NCI-H2227 treated with DMSO at 0.1 percent for 48 hours (cell line): Measurements from ENCODE around the gene DNLZ.
"Not testable (repeated sequence)": the region's sequence is repeated elsewhere in the genome, so short reads cannot be mapped to it uniquely, and the experiment has no call there.

Experiments used
- DNase-seq: peaks from one replicate; lab custom pipeline; 2025; lab: John Stamatoyannopoulos, UW

The DNLZ gene

DNA sequence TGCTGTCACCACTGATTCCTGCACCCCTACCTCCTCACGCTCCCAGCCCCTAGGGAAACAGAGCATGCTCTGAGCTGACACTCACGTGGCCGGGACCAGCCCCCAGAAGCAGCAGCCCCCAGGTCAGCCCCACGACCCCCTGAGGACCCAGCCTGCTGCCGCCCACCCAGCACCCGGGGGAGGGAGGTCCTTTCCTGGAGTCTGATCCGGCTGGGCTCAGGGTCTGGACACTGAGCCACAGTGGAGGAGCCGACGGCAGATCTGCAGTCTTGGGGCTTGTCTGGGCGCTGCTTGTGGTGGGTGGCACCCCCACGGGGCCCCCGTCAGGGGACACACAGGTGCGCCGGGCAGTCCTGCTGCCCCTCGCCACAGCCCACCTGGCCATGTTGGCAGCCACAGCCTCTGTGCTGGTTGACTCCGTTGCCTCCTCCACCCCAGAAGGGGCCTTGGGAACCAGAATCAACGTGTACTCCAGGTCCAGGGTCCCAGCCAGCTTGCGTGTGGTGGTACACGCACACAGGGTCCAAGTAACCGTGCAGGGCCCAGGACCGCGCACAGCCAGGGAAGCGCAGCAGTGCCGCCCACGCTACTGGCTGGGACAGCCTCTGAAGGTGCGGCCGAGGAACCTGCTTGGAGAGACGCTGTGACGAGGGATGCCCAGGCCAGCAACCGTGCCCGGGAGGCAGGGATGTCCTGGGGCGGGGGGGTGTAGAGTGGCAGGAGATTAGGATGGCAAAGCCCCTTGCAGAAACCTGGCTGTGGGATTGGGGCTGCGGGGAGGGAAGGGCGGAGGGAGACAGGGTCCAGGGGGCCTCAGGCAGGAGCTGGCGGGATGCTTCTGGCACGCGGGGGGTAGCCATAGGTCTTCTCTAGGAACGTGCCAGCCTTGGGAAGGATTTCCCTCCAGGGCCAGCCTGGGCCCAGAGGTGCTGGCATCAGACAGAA lies 3.5 kb downstream of the DNLZ start:
- no peak for DNase-seq

DNA sequence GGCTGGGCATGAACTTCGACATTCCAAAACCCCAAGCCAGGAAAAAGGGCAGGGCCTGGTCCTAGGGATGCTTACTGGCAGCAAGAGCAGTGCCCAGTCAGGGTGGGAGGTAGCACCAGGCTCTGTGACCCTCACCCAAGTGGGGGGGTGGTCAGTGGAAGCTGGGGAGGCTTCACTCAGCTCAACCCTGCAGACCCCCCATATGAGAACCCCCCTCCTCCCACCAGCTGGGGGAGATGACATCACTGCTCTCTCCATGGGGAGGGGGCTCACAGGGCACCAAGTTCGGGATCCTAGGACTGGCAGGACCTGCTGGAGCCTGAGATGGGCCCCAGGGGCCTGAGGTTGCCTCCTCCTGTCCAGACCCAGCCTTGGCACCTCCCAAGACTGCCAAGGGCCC lies 4.7 kb downstream of the DNLZ start:
- DNase-seq: no peak

DNA sequence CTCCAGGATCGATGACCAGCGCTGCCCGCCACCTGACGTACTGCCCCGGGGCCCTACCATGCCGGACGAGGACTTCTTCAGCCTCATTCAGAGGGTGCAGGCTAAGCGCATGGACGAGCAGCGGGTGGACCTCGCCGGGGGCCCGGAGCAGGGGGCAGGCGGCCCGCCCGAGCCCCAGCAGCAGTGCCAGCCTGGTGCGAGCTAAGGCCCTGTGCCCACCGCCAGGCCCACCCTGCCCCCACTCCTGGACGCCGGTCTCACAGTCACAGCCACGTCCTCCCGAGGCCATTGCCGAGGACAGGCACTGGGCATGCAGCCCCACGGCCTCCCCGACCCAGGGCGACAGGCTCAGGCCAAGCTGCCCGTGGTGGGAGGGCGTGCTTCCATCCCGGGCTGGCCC lies 5.5 kb downstream of the DNLZ start:
- DNase-seq: no peak

DNA sequence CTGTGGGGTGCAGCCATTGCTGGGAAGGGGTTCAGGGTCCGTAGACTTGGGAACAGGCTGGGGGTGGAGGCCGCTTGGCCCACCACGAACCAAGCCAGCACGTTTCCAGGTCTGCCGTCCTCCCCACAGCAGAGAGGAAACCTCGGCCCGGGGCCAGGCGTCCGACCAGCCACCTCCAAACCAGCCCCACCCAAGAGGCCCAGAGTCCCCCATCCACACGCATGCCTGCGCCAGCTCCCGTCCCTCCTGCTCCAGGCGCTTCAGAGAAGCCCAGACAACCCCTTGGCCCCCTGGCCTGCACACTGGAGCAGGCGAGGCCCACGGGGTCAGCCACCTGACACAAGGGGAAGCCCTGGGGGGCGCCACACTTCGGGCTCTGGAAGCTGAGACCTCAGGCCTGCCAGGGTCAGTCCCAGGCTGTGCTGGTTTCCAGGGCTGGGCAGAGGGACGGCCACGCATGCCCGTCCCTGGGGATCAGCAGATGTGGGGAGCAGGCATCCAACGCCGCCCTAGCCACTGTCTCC lies 6.3 kb downstream of the DNLZ start:
- no peak for DNase-seq

DNA sequence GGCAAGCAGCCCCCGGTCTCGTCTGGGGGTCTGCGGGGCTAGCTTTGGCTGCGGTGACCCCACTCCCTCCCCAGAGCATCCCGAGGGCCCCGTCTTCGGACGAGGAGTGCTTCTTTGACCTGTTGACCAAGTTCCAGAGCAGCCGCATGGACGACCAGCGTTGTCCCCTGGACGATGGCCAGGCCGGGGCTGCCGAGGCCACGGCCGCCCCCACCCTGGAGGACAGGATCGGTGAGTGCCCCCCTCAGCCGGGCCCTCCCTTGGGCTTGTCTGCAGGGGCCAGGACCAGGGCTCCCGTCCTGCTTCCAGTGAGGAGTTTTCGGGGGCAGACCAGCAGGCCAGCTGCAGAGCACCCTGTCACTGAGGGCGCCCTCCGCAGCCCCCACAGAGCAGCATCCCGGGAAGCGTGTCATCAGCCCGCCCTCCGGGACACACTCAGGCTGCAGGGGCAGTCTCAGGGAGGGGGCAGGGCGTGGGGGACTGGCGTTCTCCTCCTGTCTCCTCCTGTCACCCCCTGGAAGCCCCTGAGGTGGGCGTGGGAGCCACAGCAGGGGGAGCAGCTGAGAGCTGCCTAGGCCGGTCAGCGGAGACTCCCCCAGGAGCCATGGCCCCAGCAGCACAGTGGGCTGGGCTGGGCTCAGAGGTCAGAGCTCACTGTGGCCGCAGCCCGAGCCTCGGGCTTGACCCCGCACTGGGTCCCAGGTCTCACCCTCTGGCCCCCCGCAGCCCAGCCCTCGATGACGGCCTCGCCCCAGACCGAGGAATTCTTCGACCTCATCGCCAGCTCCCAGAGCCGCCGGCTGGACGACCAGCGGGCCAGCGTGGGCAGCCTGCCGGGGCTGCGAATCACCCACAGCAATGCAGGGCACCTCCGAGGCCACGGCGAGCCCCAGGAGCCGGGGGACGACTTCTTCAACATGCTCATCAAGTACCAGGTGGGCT lies 7.7 kb downstream of the DNLZ start:
- no peak for DNase-seq

- DNase-seq: no peak
Measured at GRCh38 chr9:136354592-136355085, 8.9 kb downstream of the DNLZ start.

GRCh38 chr9:136353757-136354488 lies 9.6 kb downstream of the DNLZ start:
- no peak for DNase-seq

DNA sequence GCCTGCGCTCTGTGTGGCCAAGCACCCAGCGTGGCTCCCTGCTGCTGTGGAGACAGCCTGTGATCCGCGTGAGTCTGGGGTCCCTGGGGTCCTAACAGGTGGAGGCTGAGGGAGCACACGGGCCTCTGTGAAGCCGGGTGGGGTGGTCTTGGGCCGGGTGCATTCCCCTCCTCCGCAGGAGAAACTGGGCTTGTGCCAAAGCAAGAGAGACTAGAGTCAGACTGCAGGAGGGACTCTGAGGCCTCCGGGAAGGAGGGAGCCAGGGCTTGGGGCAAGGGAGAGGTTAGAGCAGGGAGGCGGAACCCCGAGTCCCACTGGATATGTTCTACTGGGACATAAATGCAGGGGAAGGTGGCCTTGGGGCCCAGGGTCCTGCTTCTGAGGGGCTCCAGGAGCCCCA lies 10.5 kb downstream of the DNLZ start:
- DNase-seq: no peak

DNA sequence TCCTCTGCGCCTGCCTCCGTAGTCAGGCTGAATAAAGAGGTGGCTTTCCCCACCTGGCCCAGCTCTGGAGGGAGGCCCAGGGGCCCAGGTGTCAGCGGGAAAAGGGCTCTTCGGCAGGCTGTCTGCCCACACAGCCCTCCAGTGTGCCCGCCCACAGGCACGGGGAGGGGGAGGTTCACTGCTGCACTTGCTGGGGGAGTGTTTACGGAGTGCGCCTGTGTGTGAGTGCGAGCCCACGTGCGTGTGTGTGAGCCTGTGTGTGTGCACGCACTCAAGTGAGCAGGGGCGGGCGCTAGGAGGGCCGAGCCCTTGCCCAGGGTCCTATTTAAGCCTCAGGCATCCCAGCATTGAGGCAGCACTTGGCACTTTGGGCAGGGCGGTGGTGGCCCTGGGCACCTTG lies 10.9 kb downstream of the DNLZ start:
- peak; percentile 12 for DNase-seq

DNA sequence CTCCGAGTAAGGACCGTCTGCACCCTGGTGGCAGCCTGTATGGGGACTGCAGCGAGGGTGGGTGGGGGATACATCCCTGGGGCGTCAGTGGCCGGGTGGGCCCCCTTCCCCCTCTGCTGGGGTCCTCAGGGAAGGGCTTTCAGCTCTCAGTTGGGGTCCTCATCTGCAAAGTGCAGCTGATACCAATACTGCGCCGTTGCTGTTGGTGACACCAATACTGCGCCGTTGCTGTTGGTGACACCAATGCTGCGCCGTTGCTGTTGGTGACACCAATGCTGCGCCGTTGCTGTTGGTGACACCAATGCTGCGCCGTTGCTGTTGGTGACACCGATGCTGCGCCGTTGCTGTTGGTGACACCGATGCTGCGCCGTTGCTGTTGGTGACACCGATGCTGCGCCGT lies 11.7 kb downstream of the DNLZ start:
- DNase-seq: not testable (repeated sequence)

DNA sequence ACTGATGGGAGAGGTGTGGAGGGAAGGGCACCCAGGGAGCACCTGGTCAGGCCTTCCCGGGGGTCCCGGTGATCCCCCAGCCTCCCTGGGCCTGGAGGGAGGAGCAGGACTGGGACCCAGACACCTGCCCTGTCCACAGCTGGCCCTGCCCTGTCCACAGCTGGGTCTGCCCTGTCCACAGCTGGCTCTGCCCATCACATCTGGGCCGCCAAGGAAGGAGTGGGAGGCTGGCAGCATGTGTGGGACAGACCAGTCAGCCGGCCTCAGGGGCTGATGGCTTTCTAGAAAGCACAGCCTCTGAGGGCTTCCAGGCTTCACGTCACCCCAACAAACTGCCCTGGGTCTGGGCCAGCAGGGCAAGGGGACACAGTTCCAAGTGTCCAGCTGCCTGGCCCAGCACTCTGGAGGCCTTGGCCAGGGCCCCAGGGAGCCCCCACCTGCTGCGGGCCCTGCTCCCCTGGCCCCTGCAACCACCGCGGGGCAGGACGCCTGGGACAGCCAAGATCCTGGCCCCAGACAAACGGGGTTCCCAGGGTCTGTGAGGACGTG lies 12.2 kb downstream of the DNLZ start:
- no peak for DNase-seq

- DNase-seq: no peak
Measured at GRCh38 chr9:136349546-136349945, 14.0 kb downstream of the DNLZ start.

DNA sequence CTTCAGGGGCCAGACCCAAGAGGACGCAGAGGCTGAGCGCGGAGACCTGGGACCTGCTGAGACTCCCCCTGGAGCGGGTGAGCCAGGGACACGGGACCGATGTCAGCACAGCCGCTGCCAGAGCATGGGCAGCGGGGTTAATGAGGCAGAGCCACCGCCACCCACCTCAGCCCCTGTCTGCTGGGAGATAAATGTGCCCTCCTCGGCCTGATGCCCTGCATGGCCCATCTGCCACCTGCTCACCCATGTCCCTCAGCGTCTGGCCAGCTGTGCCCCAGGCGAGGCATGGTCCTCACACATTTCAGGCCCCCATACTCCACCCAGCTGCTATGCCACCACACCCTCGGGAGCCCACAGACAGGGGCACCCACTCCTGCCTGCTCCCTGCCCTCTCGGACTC lies 14.9 kb downstream of the DNLZ start:
- no peak for DNase-seq

GRCh38 chr9:136347472-136348256 lies 15.9 kb downstream of the DNLZ start:
- DNase-seq: no peak

- DNase-seq: no peak
Measured at GRCh38 chr9:136346927-136347465, 16.5 kb downstream of the DNLZ start.

DNA sequence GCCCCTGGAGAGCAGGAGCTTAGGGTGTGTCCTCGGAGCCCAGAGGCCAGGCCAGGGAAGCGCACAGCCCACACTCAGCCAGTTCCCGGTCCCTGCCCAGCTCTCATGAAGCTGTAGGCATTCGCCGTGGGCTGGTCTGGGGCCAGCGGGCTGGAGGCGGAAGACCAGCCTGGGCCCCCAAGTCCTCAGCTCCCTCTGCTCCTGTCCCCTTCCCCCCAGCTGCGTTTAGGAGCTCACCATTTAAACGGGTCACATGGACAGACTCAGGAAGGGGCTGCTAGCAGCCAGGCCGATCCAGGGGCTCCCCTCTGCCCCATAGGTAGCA lies 17.4 kb downstream of the DNLZ start:
- no peak for DNase-seq

DNA sequence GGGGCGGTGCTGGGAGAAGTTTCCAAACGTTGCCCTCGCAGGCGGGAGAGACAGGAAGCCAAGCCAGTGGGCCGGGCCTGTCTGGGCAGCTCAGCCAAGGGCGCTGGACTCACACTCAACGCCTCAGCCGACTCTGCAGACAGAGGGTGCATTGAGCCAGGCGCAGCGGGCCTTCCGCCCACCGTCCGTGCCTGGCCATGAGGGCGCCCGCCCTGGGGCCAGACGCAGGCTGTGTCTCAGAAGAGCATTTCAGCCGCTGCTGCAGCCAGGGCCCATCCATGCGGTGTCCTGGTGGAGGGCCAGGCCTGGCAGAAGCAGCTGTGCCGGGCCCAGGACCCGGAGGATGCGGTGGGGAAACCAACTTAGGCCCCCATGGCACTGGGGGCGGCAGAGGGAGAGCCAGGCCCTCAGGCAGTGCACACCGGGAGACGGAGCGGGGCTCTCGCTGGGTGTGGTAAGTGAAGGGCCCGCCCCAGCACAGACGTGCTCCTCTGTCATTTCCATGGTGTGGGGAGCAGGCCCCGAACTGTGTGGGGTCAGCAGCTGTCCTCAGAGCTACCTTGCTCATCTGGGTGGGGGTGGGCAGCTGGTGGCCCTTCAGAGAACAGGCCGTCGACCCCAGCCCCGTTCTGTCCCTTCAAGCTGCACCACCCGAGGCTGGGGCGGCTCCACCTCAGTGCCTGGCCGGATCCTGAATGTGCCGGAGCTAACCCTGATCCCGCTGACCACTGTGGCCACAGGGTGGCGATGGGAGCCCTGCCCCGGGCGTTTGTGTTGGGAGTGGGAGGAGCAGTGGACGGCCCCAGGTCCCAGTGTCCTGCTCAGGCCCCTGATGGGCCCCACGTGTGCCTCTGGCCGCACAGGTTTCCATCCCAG lies 18.0 kb downstream of the DNLZ start:
- no peak for DNase-seq

DNA sequence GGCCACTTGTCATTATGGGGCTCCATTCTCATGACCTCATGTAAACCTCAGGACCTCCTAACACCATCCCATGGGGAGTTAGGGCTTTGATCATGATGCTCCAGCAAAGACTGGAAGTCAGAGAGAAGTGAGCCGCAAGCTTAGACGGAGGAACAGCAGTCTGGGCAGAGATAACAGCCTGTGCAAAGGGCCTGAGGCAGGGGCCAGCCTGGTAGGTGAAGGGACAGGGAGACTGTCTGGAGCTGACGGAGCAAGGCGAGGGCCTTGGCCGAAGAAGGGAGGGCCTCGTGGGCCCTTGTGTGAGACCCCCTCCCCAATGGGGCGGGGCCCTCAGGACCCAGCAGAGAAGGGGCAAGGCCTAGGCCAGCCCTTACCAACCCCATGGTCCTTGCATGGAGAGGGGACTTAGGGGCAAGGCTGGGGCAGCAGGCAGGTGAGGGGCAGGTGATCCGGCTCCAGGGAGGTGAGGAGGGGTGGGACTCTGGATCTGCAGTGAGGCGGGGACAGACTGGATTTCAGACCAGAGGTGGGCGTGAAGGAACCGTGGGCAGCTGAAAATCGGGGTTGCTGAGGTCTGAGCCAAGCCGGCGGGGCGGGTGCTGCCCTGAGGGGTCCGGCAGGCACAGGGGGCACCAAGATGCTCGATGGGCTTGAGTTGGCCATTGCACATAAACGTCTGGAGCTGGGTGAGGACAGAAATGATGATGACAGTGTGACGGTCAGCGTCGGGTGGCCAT lies 18.8 kb downstream of the DNLZ start:
- no peak for DNase-seq

- DNase-seq: no peak
Measured at GRCh38 chr9:136343884-136344269, 19.7 kb downstream of the DNLZ start.
